Body of pancreas (tissue), 4 donors: ENCODE data around the gene AATF. TPM values are rescaled to one million over a fixed set of nuclear protein-coding genes. Genes with fewer than 3 reads are reported as not detected.

Experiments
- ATAC-seq: fragments of 150-250 bp; one replicate; pipeline ENCODE4 v1.9.1; 2016
- DNase-seq, 4 donors: peaks; one replicate each; pipeline ENCODE4 v3.0.0-alpha.2; 2019
- H3K27ac ChIP-seq, 4 donors: fragments of 200-600 bp; sonication (generic); 1 replicate in 3 of 4; 2 replicates in 1 of 4; pipeline versions ENCODE4 v1.5.1 to v1.6.1; 2016 to 2019; ENCODE audit warnings: mild to moderate bottlenecking in 1 of 4, mixed read lengths in 1 of 4, moderate library complexity in 1 of 4
- H3K27me3 ChIP-seq, 2 donors: fragments of 200-600 bp; sonication (generic); one replicate each; pipeline ENCODE4 v1.6.0; 2016; ENCODE audit warnings: mild to moderate bottlenecking in 1 of 2
- H3K36me3 ChIP-seq, 2 donors: fragments of 200-600 bp; sonication (generic); replicated peaks in 1 of 2; 2 replicates each; pipeline ENCODE4 v1.5.1; 2016; ENCODE audit warnings: low read depth in 2 of 2; ENCODE audit not compliant: insufficient read depth in 1 of 2
- H3K4me1 ChIP-seq: fragments of 200-600 bp; sonication (generic); one replicate; pipeline ENCODE4 v1.6.0; 2016
- H3K4me3 ChIP-seq, 2 donors: fragments of 200-600 bp; sonication (generic); 1 replicate in 1 of 2; 2 replicates in 1 of 2; pipeline ENCODE4 v1.5.1; 2016 to 2019
- H3K9me3 ChIP-seq, 3 donors: fragments of 200-600 bp; sonication (generic); 1 replicate in 2 of 3; 2 replicates in 1 of 3; pipeline ENCODE4 v1.5.1; 2016
- CTCF ChIP-seq, 7 experiments: fragments of 450-650 bp in 4 of 7; fragments of 200-600 bp in 3 of 7; sonication (generic) in 3 of 7; IDR thresholded peaks; one replicate each; pipeline ENCODE4 v1.5.1; 2016 to 2019; ENCODE audit warnings: antibody characterized with exemption in 7 of 7
- POLR2A ChIP-seq, 3 donors: fragments of 450-650 bp; IDR thresholded peaks; one replicate each; pipeline ENCODE4 v1.6.1; 2016; ENCODE audit warnings: antibody characterized with exemption in 3 of 3, mild to moderate bottlenecking in 2 of 3
- WGBS, 2 donors: methylation state at CpG; one replicate each; pipeline ENCODE4 v1.1.5; 2017; 5-methylcytosine and 5-hydroxymethylcytosine counted together
- intact Hi-C: fragments of 100-400 bp; cut with DNase I; formaldehyde crosslinking; loops from one replicate; pipeline ENCODE4 v1.15.1; 2023
- total RNA-seq, 2 donors: library from RNA; depleted of rRNA; stranded (reverse); fragments of >200 nt; gene quantifications; one replicate each; pipeline ENCODE4 v1.1.0, GENCODE V29; 2016

The AATF gene
- total RNA-seq, 2 donors from 2014 or later: 16.5 to 28.3 TPM

- intact Hi-C loops: loop anchor here (5.0 kb wide), 1 partner anchor 340 kb away; no protein-coding TSS in a partner anchor
- peak; percentile 72 to 80 (median 78) for DNase-seq
- 5 to 6% methylated on average over 9 of the region's 9 CpGs for WGBS, 2 donors
- Histone ChIP-seq H3K9me3 (no peaks in the 10 kb centered on the region), H3K4me1 (no peaks in the 10 kb centered on the region), H3K27ac (no peak overlapping the region), H3K36me3 (no peaks in the 10 kb centered on the region), H3K27me3 (no peaks in the 10 kb centered on the region), H3K4me3 (no peak overlapping the region)
- TF ChIP-seq POLR2A (IDR thresholded peaks at IDR 0.05) (no peak), CTCF (IDR thresholded peaks at IDR 0.05) (peak; percentile 71 to 88 (median 73))
- peak; percentile 40 for ATAC-seq
These were observed 98.9 kb downstream of the AATF start for GRCh38 chr17:37047631-37048104.

GRCh38 chr17:37048811-37049210 lies 100.1 kb downstream of the AATF start:
- no peak for ATAC-seq
- TF ChIP-seq CTCF (IDR thresholded peaks at IDR 0.05) (no peak), POLR2A (IDR thresholded peaks at IDR 0.05) (no peak)

DNA sequence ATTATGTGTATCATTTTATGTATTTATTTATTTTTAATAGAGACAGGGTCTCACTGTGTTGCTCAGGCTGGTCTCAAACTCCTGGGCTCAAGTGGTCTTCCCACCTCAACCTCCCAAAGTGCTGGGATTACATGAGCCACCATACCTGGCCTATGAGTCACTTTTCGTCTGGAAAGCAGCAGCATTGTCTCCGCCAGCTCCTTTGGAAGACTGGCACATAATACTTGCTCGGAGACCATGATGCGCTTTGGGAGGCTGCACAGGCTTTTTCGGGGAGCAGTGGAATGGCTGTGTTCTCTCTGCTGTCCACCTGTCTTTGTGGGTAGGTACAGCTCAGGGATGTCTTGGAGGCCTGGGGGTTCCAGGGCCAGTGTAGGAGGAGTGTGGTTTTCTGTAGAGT lies 102.2 kb downstream of the AATF start:
- ATAC-seq: no peak
- no peaks in the 10 kb centered on the region for H3K9me3 ChIP-seq
- no peak overlapping the region for H3K27ac ChIP-seq
- intact Hi-C loops: no loop called here
- no peaks in the 10 kb centered on the region for H3K27me3 ChIP-seq
- WGBS, 2 donors: 88 to 95% methylated on average over 5 of the region's 5 CpGs
- no peak for DNase-seq
- H3K4me1 ChIP-seq: no peaks in the 10 kb centered on the region
- TF ChIP-seq CTCF (IDR thresholded peaks at IDR 0.05) (no peak), POLR2A (IDR thresholded peaks at IDR 0.05) (no peak)
- H3K36me3 ChIP-seq: no peaks in the 10 kb centered on the region
- no peak overlapping the region for H3K4me3 ChIP-seq

More at GRCh38 chr17:37048811-37049210, 100.1 kb downstream of the AATF start:
- H3K9me3 ChIP-seq: no peaks in the 10 kb centered on the region
- WGBS, 2 donors: 78 to 88% methylated on average over 5 of the region's 5 CpGs
- no peak for DNase-seq
- no peaks in the 10 kb centered on the region for H3K36me3 ChIP-seq
- no peaks in the 10 kb centered on the region for H3K4me1 ChIP-seq
- intact Hi-C loops: loop anchor here (5.0 kb wide), 1 partner anchor 342 kb away; no protein-coding TSS in a partner anchor
- no peak overlapping the region for H3K27ac ChIP-seq
- H3K27me3 ChIP-seq: no peaks in the 10 kb centered on the region
- H3K4me3 ChIP-seq: no peak overlapping the region

GRCh38 chr17:37051381-37051780 lies 102.6 kb downstream of the AATF start:
- Histone ChIP-seq H3K36me3 (peaks cover 0 to 2% of the 10 kb centered on the region in 2 donors), H3K27me3 (no peaks in the 10 kb centered on the region), H3K4me1 (no peaks in the 10 kb centered on the region), H3K9me3 (no peaks in the 10 kb centered on the region), H3K4me3 (no peak overlapping the region), H3K27ac (no peak overlapping the region)
- WGBS, 2 donors: 92% methylated on average over 5 of the region's 5 CpGs
- intact Hi-C loops: no loop called here
- TF ChIP-seq POLR2A (IDR thresholded peaks at IDR 0.05) (no peak), CTCF (IDR thresholded peaks at IDR 0.05) (no peak)
- DNase-seq: no peak
- no peak for ATAC-seq

- Histone ChIP-seq H3K9me3 (no peaks in the 10 kb centered on the region), H3K36me3 (peaks cover 0 to 7% of the 10 kb centered on the region in 2 donors), H3K27ac (no peak overlapping the region), H3K27me3 (no peaks in the 10 kb centered on the region), H3K4me1 (no peaks in the 10 kb centered on the region), H3K4me3 (no peak overlapping the region)
- no peak for TF ChIP-seq CTCF (IDR thresholded peaks at IDR 0.05)
- TF ChIP-seq POLR2A (IDR thresholded peaks at IDR 0.05): no peak
- DNase-seq: no peak
- 78% methylated on average over 3 of the region's 3 CpGs for WGBS, 2 donors
- no peak for ATAC-seq
- intact Hi-C loops: no loop called here
These were observed 103.1 kb downstream of the AATF start for GRCh38 chr17:37051833-37052232.
